HG02938 (cell line): Measurements from ENCODE around the gene FRMD3.

ENCODE experiments used
- ATAC-seq: cut with Tn5 transposase; IDR thresholded peaks from one replicate; pipeline ENCODE4 v1.9.1; 2021; ENCODE audit warnings: mild to moderate bottlenecking, moderate library complexity; ENCODE audit not compliant: unreplicated experiment

Gene FRMD3

DNA sequence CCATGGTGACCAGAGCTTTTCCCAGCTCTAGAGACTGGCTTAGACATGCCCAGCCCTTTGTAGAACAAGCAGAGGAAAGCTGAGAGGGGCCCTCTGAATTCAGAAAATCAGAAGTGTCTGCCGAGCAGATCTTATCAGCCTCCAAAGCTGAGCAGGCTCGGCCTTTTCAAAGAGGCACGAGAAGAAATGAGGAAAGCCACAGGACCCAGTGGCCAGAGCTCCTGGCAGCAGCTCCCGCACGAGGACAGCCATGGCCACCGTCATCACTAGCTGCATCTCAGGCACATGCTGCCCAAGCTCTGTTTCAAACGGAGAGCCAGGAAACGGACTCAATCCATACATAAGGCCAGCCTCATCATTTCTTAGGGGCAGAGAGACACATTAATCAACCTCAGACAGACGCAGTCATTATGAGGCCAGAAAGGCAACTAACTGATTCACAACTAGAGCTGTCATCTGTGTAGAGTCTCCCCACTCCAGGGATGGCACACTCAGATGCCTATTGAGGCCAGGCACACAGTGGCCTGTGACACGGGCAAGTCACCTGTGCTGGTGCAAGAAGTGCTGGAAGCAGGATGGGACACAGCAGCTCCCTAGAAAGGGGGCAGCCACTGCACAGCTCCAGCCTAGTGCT, 194.7 kb downstream of the FRMD3 start:
- ATAC-seq, result no peak

DNA sequence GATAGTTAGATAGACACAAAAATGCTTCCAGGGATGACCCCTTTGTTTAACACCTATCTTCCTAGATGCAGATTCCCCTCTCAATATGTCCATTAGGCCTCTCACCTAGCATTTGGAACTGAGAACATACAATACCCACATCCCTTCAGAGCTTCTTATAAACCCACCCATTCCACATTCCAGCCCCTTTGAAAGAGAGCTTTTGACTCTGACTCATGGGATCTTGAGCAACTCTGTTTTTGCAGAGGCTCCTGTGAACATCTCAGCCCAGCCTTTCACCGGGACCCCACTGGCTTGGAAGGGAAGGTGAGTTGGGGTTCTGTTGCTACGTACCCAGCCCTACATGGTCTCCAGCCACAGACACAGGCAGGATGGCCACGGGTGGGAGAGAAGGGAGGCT, 195.5 kb downstream of the FRMD3 start:
- no peak for ATAC-seq

- no peak for ATAC-seq
These were observed 196.2 kb downstream of the FRMD3 start for GRCh38 chr9:83342006-83342405.

GRCh38 chr9:83340451-83340850, 197.8 kb downstream of the FRMD3 start:
- no peak for ATAC-seq

- ATAC-seq, result no peak
These were observed 198.8 kb downstream of the FRMD3 start for GRCh38 chr9:83339435-83339834.

DNA sequence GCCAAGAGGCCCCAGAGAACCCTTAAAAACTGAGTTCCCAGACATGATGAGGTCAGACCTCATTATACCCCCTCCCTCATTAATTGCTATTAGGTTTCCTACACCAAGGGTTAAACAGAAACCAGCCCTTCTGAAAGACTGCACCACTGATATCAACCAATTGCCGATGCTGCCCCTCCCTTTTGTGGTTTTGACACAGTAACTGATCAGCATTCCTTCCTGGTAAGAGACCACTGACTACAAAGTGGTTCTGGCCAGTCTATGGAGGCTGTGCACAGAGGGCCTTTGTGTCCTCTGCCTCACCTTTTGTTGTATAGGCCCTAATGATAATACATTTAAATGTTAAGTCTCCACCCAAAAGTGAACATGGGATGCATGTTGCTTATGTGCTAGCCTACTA, 201.5 kb downstream of the FRMD3 start:
- ATAC-seq, result no peak

GRCh38 chr9:83334320-83334719, 203.9 kb downstream of the FRMD3 start:
- no peak for ATAC-seq

- no peak for ATAC-seq
These were observed 207.7 kb downstream of the FRMD3 start for GRCh38 chr9:83330207-83331196.

- ATAC-seq, result no peak
These were observed 210.2 kb downstream of the FRMD3 start for GRCh38 chr9:83327750-83328622.

- no peak for ATAC-seq
These were observed 210.9 kb downstream of the FRMD3 start for GRCh38 chr9:83327323-83327722.

GRCh38 chr9:83323148-83323547, 215.1 kb downstream of the FRMD3 start:
- no peak for ATAC-seq

- no peak for ATAC-seq
These were observed 215.8 kb downstream of the FRMD3 start for GRCh38 chr9:83322438-83322837.

- ATAC-seq, result no peak
These were observed 221.0 kb downstream of the FRMD3 start for GRCh38 chr9:83317244-83317643.

- no peak for ATAC-seq
These were observed 222.6 kb downstream of the FRMD3 start for GRCh38 chr9:83315649-83316048.

DNA sequence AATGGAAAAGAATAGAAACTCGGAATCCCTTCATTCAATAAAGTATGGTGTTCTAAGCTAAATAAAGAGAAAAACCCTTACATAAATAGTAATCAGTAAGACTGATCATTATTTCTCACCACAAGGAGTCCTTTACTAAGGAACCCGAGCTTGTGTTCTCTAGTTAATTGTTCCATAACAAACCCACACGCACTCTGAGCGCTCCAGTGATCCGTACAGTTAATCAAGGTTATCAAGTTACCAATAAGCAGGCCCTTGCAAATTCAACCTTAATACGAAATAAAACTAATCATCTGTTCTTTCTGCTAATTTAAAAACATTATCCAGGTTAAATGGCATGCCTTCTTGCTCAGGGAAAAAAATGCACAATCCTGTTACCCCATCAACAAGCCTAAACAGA, 224.4 kb downstream of the FRMD3 start:
- no peak for ATAC-seq

GRCh38 chr9:83312537-83312936, 225.7 kb downstream of the FRMD3 start:
- ATAC-seq, result no peak

DNA sequence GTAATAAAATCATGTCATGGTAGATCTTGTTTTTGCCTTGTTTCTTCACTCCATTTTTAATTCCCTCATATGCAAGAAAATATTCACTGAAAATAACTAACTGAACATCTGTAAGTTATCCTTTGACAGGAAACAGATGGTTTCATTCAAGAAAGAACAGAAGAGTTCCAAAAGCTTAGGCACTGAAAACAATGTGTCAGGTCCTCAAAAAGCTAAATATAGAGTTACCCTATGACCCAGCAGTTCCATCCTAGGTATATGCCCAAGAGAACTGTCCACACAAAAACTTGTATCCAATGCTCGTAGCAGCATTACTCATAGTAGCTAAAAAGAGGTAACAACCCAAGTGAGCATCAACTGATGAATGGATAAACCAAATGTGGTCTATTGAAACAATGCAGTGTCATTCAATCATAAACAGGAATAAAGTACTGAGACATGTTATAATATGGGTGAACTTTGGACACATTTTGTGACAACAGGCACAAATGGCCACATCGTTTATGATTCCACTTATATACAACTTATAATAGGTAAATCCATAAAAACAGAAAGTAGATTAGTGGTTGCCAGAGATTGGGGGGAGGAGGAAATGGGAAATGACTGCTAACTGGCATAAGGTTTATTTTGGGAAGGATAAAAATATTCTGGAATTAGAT, 231.0 kb downstream of the FRMD3 start:
- no peak for ATAC-seq

DNA sequence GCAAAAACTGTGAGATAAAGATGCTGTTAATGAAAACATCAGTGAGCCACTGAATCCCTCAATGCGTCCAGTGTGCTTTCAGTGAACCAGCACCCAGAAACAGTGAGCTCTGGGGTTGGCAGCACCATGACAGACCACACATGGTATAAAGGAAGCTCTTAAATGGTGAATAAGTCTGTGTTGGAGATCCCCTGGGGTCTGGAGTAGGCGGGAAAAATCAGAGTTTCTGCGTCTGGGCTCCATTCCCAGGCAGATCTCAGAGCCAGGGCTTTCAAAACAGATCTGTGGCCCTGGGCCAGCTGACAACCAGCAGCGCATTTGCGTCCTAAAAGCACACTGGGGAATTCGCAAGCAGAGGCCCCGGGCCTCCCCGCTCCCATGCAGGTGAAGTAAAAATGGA, 233.5 kb downstream of the FRMD3 start:
- no peak for ATAC-seq

DNA sequence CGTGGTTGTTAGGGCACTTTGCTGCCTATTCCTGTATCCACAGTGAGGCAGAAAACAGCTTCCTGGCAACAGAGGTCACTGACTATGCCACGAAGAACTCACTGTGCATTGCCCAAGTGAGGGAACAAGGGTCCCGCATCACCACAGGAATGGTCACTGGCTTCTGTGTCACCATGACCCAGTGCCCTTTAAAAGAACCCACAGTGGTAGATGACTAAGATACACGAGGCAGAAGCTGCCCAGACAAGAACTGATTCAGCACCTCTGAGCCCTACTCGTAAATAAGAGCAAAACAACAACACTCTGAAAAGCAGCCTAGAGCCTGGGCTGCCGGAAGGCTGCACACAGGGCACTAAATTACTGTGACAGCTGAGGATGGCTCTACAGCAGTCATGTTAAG, 238.6 kb downstream of the FRMD3 start:
- ATAC-seq, result no peak

DNA sequence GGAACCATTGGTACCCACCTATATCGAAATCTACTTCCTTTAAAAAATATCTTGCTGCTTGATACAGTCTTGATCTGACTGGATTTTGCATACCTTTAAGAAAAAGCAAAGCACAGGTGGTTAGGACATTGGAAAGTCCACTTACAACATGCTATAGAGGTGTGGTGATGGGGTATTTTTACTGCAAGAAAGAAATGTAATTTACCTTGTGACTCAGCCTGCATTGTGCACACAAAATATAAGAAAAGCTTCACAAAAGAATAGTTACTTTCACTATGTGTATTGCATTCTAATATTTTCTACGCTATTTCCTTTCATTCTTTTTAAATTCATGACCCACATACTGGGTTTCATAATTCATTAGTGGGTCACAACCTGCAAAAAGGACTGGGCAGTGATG, 239.1 kb downstream of the FRMD3 start:
- ATAC-seq, result no peak

GRCh38 chr9:83296123-83296522, 242.1 kb downstream of the FRMD3 start:
- ATAC-seq, result peak; percentile 60
